ENCODE data around the gene LSP1.

Gene LSP1

GRCh38 chr11:1831338-1832210 lies 21.3 kb upstream of the LSP1 start:
- H3K27ac ChIP-seq (ENCODE audit: low read depth, low read length, severe bottlenecking) = no peak overlapping the region
- no peaks in the 10 kb centered on the region for H3K9me3 ChIP-seq (ENCODE audit: control insufficient read depth, low read length)
- no peak overlapping the region for H3K4me3 ChIP-seq (ENCODE audit: extremely low read depth, insufficient read depth, low read length, poor library complexity, severe bottlenecking)
- WGBS, 2 experiments (ENCODE audit: insufficient coverage in 2 of 2) = 75 to 83% methylated on average over 23 of the region's 26 CpGs
- H3K36me3 ChIP-seq (ENCODE audit: control insufficient read depth, insufficient read depth, low read length) = no peaks in the 10 kb centered on the region
- H3K4me1 ChIP-seq (ENCODE audit: control insufficient read depth, insufficient read depth, low read length, poor library complexity, severe bottlenecking) = peaks cover 13% of the 10 kb centered on the region

- H3K36me3 ChIP-seq (ENCODE audit: control insufficient read depth, insufficient read depth, low read length) = no peaks in the 10 kb centered on the region
- 16 to 18% methylated on average over 36 to 38 of the region's 40 CpGs for WGBS, 2 experiments (ENCODE audit: insufficient coverage in 2 of 2)
- H3K9me3 ChIP-seq (ENCODE audit: control insufficient read depth, low read length) = no peaks in the 10 kb centered on the region
- no peak overlapping the region for H3K27ac ChIP-seq (ENCODE audit: low read depth, low read length, severe bottlenecking)
- H3K4me3 ChIP-seq (ENCODE audit: extremely low read depth, insufficient read depth, low read length, poor library complexity, severe bottlenecking) = no peak overlapping the region
- H3K4me1 ChIP-seq (ENCODE audit: control insufficient read depth, insufficient read depth, low read length, poor library complexity, severe bottlenecking) = peaks cover 13% of the 10 kb centered on the region
Measured at GRCh38 chr11:1832211-1832919, 20.5 kb upstream of the LSP1 start.

- WGBS, 2 experiments (ENCODE audit: insufficient coverage in 2 of 2) = 54% methylated on average over 16 to 17 of the region's 17 CpGs
- Histone ChIP-seq H3K4me3 (ENCODE audit: extremely low read depth, insufficient read depth, low read length, poor library complexity, severe bottlenecking) (no peak overlapping the region), H3K9me3 (ENCODE audit: control insufficient read depth, low read length) (no peaks in the 10 kb centered on the region), H3K36me3 (ENCODE audit: control insufficient read depth, insufficient read depth, low read length) (no peaks in the 10 kb centered on the region), H3K27ac (ENCODE audit: low read depth, low read length, severe bottlenecking) (no peak overlapping the region), H3K4me1 (ENCODE audit: control insufficient read depth, insufficient read depth, low read length, poor library complexity, severe bottlenecking) (peaks cover 14% of the 10 kb centered on the region)
Measured at GRCh38 chr11:1832920-1833295, 20.0 kb upstream of the LSP1 start.

GRCh38 chr11:1834062-1834610 lies 18.7 kb upstream of the LSP1 start:
- Histone ChIP-seq H3K4me3 (ENCODE audit: extremely low read depth, insufficient read depth, low read length, poor library complexity, severe bottlenecking) (no peak overlapping the region), H3K36me3 (ENCODE audit: control insufficient read depth, insufficient read depth, low read length) (no peaks in the 10 kb centered on the region), H3K4me1 (ENCODE audit: control insufficient read depth, insufficient read depth, low read length, poor library complexity, severe bottlenecking) (peaks cover 15% of the 10 kb centered on the region), H3K9me3 (ENCODE audit: control insufficient read depth, low read length) (no peaks in the 10 kb centered on the region), H3K27ac (ENCODE audit: low read depth, low read length, severe bottlenecking) (no peak overlapping the region)
- WGBS, 2 experiments (ENCODE audit: insufficient coverage in 2 of 2) = 87 to 94% methylated on average over 5 to 6 of the region's 14 CpGs

GRCh38 chr11:1834779-1835670 lies 17.9 kb upstream of the LSP1 start, which contains the start of gene SYT8:
Gene SYT8, plus strand, starts transcription at chr11:1834990. Its CDS starts 116 bp downstream, at chr11:1835106.
- H3K9me3 ChIP-seq (ENCODE audit: control insufficient read depth, low read length) = no peaks in the 10 kb centered on the region
- WGBS, 2 experiments (ENCODE audit: insufficient coverage in 2 of 2) = 86 to 91% methylated on average over 20 to 26 of the region's 26 CpGs
- peaks cover 13% of the 10 kb centered on the region for H3K4me1 ChIP-seq (ENCODE audit: control insufficient read depth, insufficient read depth, low read length, poor library complexity, severe bottlenecking)
- no peak within 1 kb of the TSS for H3K27ac ChIP-seq (ENCODE audit: low read depth, low read length, severe bottlenecking)
- H3K4me3 ChIP-seq (ENCODE audit: extremely low read depth, insufficient read depth, low read length, poor library complexity, severe bottlenecking) = no peak within 1 kb of the TSS
- no peaks in the 10 kb centered on the region for H3K36me3 ChIP-seq (ENCODE audit: control insufficient read depth, insufficient read depth, low read length)

- WGBS, 2 experiments (ENCODE audit: insufficient coverage in 2 of 2) = 88 to 91% methylated on average over 12 of the region's 12 CpGs
- Histone ChIP-seq H3K4me1 (ENCODE audit: control insufficient read depth, insufficient read depth, low read length, poor library complexity, severe bottlenecking) (peaks cover 7% of the 10 kb centered on the region), H3K4me3 (ENCODE audit: extremely low read depth, insufficient read depth, low read length, poor library complexity, severe bottlenecking) (no peak overlapping the region), H3K27ac (ENCODE audit: low read depth, low read length, severe bottlenecking) (no peak overlapping the region), H3K9me3 (ENCODE audit: control insufficient read depth, low read length) (no peaks in the 10 kb centered on the region), H3K36me3 (ENCODE audit: control insufficient read depth, insufficient read depth, low read length) (no peaks in the 10 kb centered on the region)
Measured at GRCh38 chr11:1835671-1836010, 17.2 kb upstream of the LSP1 start.

- H3K4me3 ChIP-seq (ENCODE audit: extremely low read depth, insufficient read depth, low read length, poor library complexity, severe bottlenecking) = no peak overlapping the region
- H3K36me3 ChIP-seq (ENCODE audit: control insufficient read depth, insufficient read depth, low read length) = no peaks in the 10 kb centered on the region
- H3K9me3 ChIP-seq (ENCODE audit: control insufficient read depth, low read length) = no peaks in the 10 kb centered on the region
- no peak overlapping the region for H3K27ac ChIP-seq (ENCODE audit: low read depth, low read length, severe bottlenecking)
- H3K4me1 ChIP-seq (ENCODE audit: control insufficient read depth, insufficient read depth, low read length, poor library complexity, severe bottlenecking) = peaks cover 2% of the 10 kb centered on the region
- 91 to 95% methylated on average over 39 to 41 of the region's 43 CpGs for WGBS, 2 experiments (ENCODE audit: insufficient coverage in 2 of 2)
Measured at GRCh38 chr11:1836011-1836945, 16.6 kb upstream of the LSP1 start.

GRCh38 chr11:1837171-1838076 lies 15.5 kb upstream of the LSP1 start:
- H3K4me3 ChIP-seq (ENCODE audit: extremely low read depth, insufficient read depth, low read length, poor library complexity, severe bottlenecking) = no peak overlapping the region
- no peak overlapping the region for H3K27ac ChIP-seq (ENCODE audit: low read depth, low read length, severe bottlenecking)
- H3K4me1 ChIP-seq (ENCODE audit: control insufficient read depth, insufficient read depth, low read length, poor library complexity, severe bottlenecking) = peaks cover 2% of the 10 kb centered on the region
- no peaks in the 10 kb centered on the region for H3K36me3 ChIP-seq (ENCODE audit: control insufficient read depth, insufficient read depth, low read length)
- WGBS, 2 experiments (ENCODE audit: insufficient coverage in 2 of 2) = 60 to 73% methylated on average over 29 to 33 of the region's 38 CpGs
- no peaks in the 10 kb centered on the region for H3K9me3 ChIP-seq (ENCODE audit: control insufficient read depth, low read length)

- Histone ChIP-seq H3K27ac (ENCODE audit: low read depth, low read length, severe bottlenecking) (no peak overlapping the region), H3K4me1 (ENCODE audit: control insufficient read depth, insufficient read depth, low read length, poor library complexity, severe bottlenecking) (peaks cover 2% of the 10 kb centered on the region), H3K36me3 (ENCODE audit: control insufficient read depth, insufficient read depth, low read length) (no peaks in the 10 kb centered on the region), H3K9me3 (ENCODE audit: control insufficient read depth, low read length) (no peaks in the 10 kb centered on the region), H3K4me3 (ENCODE audit: extremely low read depth, insufficient read depth, low read length, poor library complexity, severe bottlenecking) (no peak overlapping the region)
- WGBS, 2 experiments (ENCODE audit: insufficient coverage in 2 of 2) = 84 to 87% methylated on average over 15 to 17 of the region's 17 CpGs
Measured at GRCh38 chr11:1838077-1838425, 14.8 kb upstream of the LSP1 start.

All from mesodermal cell (in vitro differentiated cells).